Sigmoid colon (tissue), 4 donors: ENCODE results near the gene PTCH1.

Source experiments
- EP300 ChIP-seq, 4 donors: sonication (generic); formaldehyde crosslinking; IDR thresholded peaks; one replicate each; pipeline ENCODE4 v1.6.1; 2017; ENCODE audit warnings: antibody characterized with exemption in 4 of 4
- POLR2A ChIP-seq, 2 donors: fragments of 450-650 bp; IDR thresholded peaks; one replicate each; pipeline ENCODE4 v1.6.1; 2016; ENCODE audit warnings: antibody characterized with exemption in 2 of 2, mild to moderate bottlenecking in 2 of 2, moderate library complexity in 2 of 2
- POLR2AphosphoS5 ChIP-seq, 4 donors: sonication (generic); formaldehyde crosslinking; IDR thresholded peaks; one replicate each; pipeline ENCODE4 v1.6.1; 2017; ENCODE audit warnings: antibody characterized with exemption in 4 of 4
- TF ChIP-seq, protein P1 (sequence below), 4 experiments: fragments of 450-650 bp in 3 of 4; fragments of 200-600 bp in 1 of 4; IDR thresholded peaks; one replicate each; pipeline ENCODE4 v1.5.1; 2016 to 2019; ENCODE audit warnings: antibody characterized with exemption in 4 of 4, mild to moderate bottlenecking in 3 of 4, moderate library complexity in 2 of 4

DNA sequence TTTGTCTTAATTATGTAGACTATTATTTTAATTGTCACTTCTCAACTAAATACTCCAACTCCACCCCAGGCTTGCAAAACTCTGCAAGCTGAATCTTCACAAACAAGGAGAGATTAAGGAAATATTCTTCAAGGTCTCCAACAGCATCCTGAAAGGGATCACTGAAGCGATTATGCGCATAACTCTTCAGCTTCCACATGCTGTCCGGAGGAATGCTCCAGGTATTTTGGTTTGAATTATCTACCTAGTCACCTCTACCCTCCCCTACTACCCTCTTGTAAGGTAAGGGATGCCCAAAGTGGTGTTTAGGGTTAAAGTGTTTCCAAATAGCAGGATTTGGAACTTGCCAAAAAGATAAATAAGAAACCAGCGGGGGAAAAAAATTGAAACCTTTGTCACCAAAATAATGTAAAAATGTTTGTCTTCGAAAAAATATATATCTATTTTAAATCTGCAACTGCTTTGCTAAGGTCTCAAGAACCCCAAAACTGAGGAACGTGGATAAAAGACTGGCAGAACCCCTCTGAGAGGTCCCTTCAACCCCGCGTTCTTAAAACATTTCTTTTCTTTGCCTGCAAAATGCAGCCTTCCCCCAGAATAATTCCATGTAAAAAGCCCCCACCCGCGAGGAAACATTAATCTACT lies 11.6 kb downstream of the PTCH1 start:
- TF ChIP-seq, protein P1, sequence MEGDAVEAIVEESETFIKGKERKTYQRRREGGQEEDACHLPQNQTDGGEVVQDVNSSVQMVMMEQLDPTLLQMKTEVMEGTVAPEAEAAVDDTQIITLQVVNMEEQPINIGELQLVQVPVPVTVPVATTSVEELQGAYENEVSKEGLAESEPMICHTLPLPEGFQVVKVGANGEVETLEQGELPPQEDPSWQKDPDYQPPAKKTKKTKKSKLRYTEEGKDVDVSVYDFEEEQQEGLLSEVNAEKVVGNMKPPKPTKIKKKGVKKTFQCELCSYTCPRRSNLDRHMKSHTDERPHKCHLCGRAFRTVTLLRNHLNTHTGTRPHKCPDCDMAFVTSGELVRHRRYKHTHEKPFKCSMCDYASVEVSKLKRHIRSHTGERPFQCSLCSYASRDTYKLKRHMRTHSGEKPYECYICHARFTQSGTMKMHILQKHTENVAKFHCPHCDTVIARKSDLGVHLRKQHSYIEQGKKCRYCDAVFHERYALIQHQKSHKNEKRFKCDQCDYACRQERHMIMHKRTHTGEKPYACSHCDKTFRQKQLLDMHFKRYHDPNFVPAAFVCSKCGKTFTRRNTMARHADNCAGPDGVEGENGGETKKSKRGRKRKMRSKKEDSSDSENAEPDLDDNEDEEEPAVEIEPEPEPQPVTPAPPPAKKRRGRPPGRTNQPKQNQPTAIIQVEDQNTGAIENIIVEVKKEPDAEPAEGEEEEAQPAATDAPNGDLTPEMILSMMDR (IDR thresholded peaks at IDR 0.05), result no peak
- TF ChIP-seq POLR2A (IDR thresholded peaks at IDR 0.05) (no peak), EP300 (IDR thresholded peaks at IDR 0.05) (no peak), POLR2AphosphoS5 (IDR thresholded peaks at IDR 0.05) (no peak)
